Muscle layer of duodenum (tissue), 2 donors: ENCODE data around the gene UBAC1.

Source experiments
- H3K27ac ChIP-seq: one replicate; pipeline ENCODE4 v1.7.0; 2013; ENCODE audit warnings: mild to moderate bottlenecking, low read length
- H3K27me3 ChIP-seq: one replicate; pipeline ENCODE4 v1.7.0; 2013; ENCODE audit warnings: low read depth, mild to moderate bottlenecking, control low read depth, low read length
- H3K36me3 ChIP-seq, 2 donors: one replicate each; pipeline ENCODE4 v1.7.0; 2013; ENCODE audit warnings: low read length in 2 of 2, control low read depth in 1 of 2, mild to moderate bottlenecking in 1 of 2; ENCODE audit not compliant: insufficient read depth in 2 of 2, control insufficient read depth in 1 of 2
- H3K4me1 ChIP-seq, 2 donors: one replicate each; pipeline ENCODE4 v1.7.0; 2013; ENCODE audit warnings: low read length in 2 of 2, mild to moderate bottlenecking in 2 of 2, control low read depth in 1 of 2, moderate library complexity in 1 of 2; ENCODE audit not compliant: insufficient read depth in 2 of 2, control insufficient read depth in 1 of 2
- H3K4me3 ChIP-seq, 2 donors: one replicate each; pipeline ENCODE4 v1.7.0; 2013; ENCODE audit warnings: low read length in 2 of 2, low read depth in 1 of 2, mild to moderate bottlenecking in 1 of 2
- H3K9me3 ChIP-seq, 2 donors: one replicate each; pipeline ENCODE4 v1.7.0; 2013; ENCODE audit warnings: low read length in 2 of 2, control low read depth in 1 of 2, mild to moderate bottlenecking in 1 of 2; ENCODE audit not compliant: control insufficient read depth in 1 of 2
- donor health status: healthy.

UBAC1 gene

GRCh38 chr9:135888126-135888765, 72.9 kb downstream of the UBAC1 start:
- Histone ChIP-seq H3K36me3 (no peaks in the 10 kb centered on the region), H3K4me3 (no peak overlapping the region), H3K27ac (no peak overlapping the region), H3K4me1 (peaks cover 4 to 43% of the 10 kb centered on the region in 2 donors), H3K9me3 (no peaks in the 10 kb centered on the region), H3K27me3 (no peaks in the 10 kb centered on the region)

DNA sequence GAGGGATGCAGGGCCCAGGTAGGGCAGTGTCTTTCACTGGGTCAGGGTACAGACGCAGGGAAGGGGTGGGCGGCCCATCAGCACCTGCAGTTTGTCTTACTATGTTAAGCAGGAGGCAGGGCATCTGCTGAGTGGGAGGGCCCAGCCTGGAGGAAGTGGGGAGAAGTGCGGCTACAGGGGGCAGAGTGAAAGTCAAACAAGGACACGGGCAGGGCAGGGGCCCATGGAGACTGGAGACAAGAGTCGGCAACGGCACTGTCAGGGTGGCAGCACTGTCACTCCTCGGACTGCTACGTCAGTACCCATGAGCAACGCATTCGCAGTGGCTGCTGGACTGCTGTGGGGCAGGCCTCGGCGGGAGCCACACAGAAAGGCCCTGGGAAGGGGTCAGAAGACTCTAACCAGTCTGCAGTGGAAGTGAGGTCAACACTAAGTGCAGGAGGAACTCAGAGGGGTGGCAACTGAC, 73.6 kb downstream of the UBAC1 start:
- no peaks in the 10 kb centered on the region for H3K9me3 ChIP-seq
- no peaks in the 10 kb centered on the region for H3K36me3 ChIP-seq
- H3K4me1 ChIP-seq, result peaks cover 4 to 43% of the 10 kb centered on the region in 2 donors
- no peaks in the 10 kb centered on the region for H3K27me3 ChIP-seq
- no peak overlapping the region for H3K27ac ChIP-seq
- H3K4me3 ChIP-seq, result no peak overlapping the region

GRCh38 chr9:135887021-135887507, 74.1 kb downstream of the UBAC1 start:
- Histone ChIP-seq H3K36me3 (no peaks in the 10 kb centered on the region), H3K4me3 (no peak overlapping the region), H3K27me3 (no peaks in the 10 kb centered on the region), H3K4me1 (peaks cover 4 to 43% of the 10 kb centered on the region in 2 donors), H3K9me3 (no peaks in the 10 kb centered on the region), H3K27ac (no peak overlapping the region)

DNA sequence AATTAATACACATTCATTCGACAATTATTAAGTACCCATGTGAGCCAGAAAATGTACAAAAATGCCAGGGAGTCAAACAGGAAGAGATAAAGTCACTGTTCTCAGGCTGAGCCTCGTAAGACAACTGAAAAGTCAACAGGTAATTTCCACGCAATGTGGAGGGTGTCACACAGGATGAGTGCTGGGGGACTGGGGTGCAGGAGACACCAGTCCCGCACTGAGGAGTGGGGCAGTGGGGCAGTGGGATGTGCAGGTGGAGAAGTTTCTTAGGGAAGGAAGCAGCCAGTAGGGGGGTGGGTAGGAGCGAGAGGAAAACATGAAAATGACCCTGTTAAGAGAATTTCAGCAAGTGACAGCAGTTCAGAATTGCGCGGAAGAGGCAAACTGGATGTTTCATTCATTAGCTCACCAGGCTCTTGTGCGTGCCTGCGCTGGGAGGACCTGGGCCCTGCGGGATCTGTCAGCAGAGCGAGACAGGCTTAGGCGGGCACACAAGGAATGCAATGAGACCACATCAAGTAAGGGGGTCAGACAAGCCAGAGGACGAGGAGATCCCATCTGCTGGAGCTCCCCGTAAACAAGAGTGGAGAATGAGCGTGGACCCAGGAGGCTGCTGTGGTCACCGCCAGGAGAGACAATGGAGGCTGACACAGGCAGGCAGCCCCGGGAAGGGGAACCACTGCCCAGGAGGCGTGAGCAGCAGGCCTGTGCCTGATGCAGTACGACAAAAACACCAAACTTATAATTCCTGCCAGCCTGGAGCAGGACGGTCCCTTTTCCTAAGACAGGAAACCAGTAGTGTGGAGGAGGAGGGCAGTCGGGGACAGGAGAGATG, 74.8 kb downstream of the UBAC1 start:
- no peak overlapping the region for H3K27ac ChIP-seq
- no peaks in the 10 kb centered on the region for H3K9me3 ChIP-seq
- no peak overlapping the region for H3K4me3 ChIP-seq
- H3K27me3 ChIP-seq, result no peaks in the 10 kb centered on the region
- H3K4me1 ChIP-seq, result peaks cover 4 to 43% of the 10 kb centered on the region in 2 donors
- H3K36me3 ChIP-seq, result peaks cover 3 to 6% of the 10 kb centered on the region in 2 donors

DNA sequence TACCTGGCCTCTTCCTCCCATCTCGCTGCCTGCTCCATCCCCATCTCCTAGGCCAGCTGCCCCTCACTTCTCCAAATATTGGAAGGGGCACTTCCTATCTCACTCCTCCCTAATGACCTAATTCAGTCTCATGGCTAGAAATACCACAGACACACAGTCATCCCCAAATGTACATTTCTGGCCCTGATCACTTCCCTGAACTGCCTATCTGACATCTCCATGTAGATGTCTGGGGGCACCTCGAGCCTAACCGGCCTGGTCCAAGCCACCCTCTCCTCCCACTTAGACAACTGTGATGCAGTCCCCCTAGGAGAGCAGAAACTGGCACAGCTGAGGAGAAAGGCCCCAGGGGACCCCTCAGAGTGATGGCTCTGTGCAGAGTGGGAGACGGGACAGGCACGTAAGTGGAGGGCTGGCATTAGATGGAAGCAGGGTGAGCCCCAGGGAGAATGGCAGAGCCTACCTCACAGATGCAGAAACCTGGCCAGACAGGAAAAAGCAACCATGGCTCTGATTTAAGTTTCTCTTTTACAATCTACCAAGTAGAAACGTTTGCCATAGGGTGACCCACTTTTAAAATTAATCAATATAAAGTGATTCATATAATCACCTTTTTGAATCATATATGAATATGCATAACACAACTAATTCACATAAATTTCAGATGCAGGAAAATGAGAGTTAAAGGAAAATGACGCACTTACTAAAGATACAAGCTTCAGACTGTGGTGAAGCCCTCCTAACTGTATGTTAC, 75.9 kb downstream of the UBAC1 start:
- Histone ChIP-seq H3K4me3 (no peak overlapping the region), H3K36me3 (peaks cover 4 to 7% of the 10 kb centered on the region in 2 donors), H3K9me3 (no peaks in the 10 kb centered on the region), H3K27ac (no peak overlapping the region), H3K4me1 (peaks cover 4 to 34% of the 10 kb centered on the region in 2 donors), H3K27me3 (no peaks in the 10 kb centered on the region)

DNA sequence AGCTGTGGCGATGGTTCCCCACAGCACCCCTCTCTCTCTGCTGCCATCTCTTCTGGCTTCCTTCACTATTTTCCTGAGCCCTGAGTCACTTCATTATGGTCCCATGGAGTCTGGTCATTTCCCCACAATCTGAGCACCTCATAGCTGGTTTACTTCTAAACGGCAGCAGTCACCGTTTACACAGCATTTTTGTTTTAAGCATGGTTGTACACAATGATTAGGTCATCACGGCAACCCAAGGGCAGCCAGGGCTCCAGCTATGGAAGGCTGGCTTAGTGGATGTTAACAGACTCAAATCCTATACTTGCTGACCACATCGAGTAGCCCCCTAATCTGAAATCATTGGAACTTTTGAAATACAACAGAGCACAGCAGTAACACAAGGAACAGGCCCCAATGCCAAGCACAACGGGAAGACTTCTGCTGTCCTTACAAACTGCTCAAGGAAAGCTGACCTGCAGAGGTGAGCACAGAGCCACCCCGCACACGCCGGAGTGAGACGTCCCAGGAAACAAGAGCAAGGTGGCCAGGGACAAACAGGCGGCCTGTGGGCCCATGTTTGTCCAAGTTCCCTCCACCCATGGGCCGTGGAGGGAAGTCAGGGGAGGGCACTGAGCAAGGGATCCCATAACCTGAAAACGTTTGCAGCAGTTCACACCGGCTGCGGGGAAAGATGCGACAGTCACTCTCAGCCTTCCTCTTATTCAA, 76.7 kb downstream of the UBAC1 start:
- peaks cover 4 to 26% of the 10 kb centered on the region in 2 donors for H3K4me1 ChIP-seq
- no peak overlapping the region for H3K4me3 ChIP-seq
- H3K27me3 ChIP-seq, result no peaks in the 10 kb centered on the region
- H3K27ac ChIP-seq, result no peak overlapping the region
- peaks cover 4 to 7% of the 10 kb centered on the region in 2 donors for H3K36me3 ChIP-seq
- H3K9me3 ChIP-seq, result no peaks in the 10 kb centered on the region

- no peak overlapping the region for H3K4me3 ChIP-seq
- H3K27ac ChIP-seq, result no peak overlapping the region
- peaks cover 4 to 7% of the 10 kb centered on the region in 2 donors for H3K36me3 ChIP-seq
- H3K4me1 ChIP-seq, result peaks cover 4 to 19% of the 10 kb centered on the region in 2 donors
- H3K27me3 ChIP-seq, result no peaks in the 10 kb centered on the region
- no peaks in the 10 kb centered on the region for H3K9me3 ChIP-seq
These were observed 77.6 kb downstream of the UBAC1 start for GRCh38 chr9:135883410-135884089.
